SK-MEL-5 (cell line): Measurements from ENCODE around the gene LDLRAD3. TPM values are rescaled to one million over a fixed set of nuclear protein-coding genes. Genes with fewer than 3 reads are reported as not detected.

Source experiments
- DNase-seq: peaks from one replicate; pipeline ENCODE4 v3.0.0-alpha.2; 2016; ENCODE audit warnings: low read depth, low spot score
- in situ Hi-C: cut with HindIII; loops from 2 replicates; pipeline ENCODE4 v1.10.0; 2016; ENCODE audit warnings: low sequenced_read_pairs, high pct_unique_total_duplicates, low pct_unique_long_range_greater_than_20kb
- total RNA-seq: library from RNA; depleted of rRNA; stranded (reverse); fragments of >200 nt; shearing (Covaris generic); gene quantifications from 2 replicates; pipeline ENCODE4 v1.2.3, GENCODE V29; 2014

The LDLRAD3 gene
- total RNA-seq, 1 experiment from 2014 or later: 28.6 TPM

DNA sequence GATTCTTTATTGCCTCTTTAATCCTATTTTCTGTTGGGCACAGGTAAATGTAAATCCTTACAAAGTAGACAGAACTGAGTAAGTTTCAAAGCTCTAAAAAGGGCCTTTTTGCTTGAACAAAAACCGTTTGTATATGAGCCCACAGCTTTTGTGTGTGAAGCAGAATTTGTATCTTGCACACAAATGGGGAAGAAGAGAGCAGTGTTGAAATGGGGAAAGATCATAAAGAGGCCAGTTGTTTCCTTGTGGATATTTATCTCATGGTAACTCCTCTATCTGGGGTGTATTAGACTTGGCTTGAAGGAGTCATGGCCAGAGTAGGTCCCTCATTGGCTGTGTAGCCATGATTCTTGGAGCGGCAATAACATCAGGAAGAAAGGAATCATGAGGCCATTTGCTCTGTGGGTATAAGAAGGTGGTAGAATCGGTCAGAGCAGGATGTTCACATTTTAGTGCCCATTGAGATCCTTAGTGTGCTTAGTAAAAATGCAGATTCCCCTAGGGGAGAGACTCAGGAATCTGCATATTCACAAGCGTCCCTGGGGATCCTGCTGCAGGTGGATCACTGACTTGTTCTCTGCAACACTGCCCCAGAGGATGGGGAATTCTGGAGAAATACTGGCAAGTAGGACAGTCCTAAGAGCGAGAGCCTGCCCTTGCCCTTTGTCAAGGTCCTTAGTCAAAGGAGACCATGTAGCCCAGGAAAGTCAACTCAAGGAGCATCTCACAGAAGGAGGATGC, 126.5 kb downstream of the LDLRAD3 start:
- peak; percentile 20 for DNase-seq
- in situ Hi-C loops: no loop called here

DNA sequence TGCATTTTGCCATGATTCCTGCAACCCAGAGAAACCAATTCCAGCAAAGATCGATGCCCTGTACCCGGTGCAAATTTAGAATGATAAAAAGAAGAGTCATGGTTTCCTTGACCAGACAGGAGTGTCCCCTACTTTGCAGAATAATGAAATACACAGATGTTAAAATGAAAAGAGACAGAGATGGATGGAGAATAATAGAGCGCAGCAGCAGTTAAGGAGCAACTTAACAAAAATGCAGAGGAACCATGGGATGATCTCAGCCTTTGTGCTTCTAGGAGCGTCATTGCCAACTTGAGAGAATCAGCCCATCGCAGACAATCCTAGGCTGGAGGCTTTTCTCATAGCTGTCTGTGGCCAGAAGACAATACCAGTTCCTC, 127.1 kb downstream of the LDLRAD3 start:
- in situ Hi-C loops: no loop called here
- DNase-seq: no peak

DNA sequence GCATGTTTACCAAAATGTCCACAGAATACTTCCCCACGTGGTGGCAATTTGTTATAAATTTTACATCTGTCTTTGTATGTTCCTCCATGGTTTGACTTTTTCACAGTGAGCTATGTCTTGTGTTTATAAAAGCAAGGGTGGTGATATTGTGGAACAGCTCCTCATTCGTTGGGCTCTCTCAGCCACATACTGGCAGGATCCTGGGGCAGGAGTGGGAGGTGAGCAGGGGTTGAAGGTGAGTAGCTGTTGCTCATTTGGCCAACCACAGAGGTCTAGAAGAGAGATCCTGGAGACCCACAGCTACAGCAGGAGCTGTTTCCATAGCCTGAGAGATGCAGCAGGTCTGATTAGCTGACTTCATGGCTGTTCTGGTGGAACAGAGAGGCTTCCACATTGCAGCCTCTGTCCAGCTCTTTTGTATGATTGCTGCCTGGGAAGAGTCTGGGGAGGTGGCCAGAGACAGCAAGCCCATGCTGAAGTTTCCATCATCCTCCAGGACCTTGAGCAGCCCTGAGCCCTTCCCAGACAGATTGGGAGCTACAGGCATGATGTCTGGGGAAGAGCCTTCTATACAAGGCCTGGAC, 128.1 kb downstream of the LDLRAD3 start:
- DNase-seq: no peak
- in situ Hi-C loops: no loop called here

DNA sequence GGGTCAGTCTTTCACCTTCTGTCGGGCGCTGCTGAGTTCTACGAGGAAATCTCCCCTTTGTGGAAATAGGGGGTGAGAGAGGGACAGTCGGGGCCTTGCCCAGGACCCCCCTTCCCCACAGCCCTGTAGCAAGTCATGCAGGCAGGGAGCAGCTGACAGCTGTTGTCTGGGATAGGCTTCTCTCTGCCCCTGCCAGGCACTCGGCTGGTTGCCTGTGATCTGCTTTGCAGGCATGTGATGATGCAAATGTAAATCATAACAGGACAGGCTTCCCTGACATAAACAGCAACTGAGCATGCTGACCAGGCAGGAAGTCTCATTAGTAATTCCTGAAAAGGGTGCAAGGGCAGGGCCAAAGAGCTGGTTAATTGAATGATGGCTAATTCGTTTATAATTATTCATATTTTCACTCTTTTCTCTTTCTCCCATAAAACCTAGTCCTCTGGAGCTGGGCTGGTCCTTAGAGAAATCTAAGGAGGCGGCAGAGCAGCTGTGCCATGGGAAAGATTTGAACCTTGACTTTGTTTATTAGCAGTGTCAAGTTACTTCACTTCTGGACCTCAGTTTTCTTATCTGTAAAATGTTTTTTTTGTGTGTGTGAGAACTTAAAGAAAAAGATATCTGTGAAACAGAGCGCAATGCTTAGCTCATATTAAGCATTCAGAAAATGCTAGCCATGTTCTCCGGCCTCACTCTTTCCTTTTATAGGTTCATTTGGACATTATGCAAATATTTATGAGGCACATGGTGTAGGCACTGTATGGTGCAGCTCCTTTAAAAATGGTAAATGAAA, 129.7 kb downstream of the LDLRAD3 start:
- no peak for DNase-seq
- in situ Hi-C loops: no loop called here

GRCh38 chr11:36074941-36075431, 131.1 kb downstream of the LDLRAD3 start:
- in situ Hi-C loops: no loop called here
- no peak for DNase-seq

GRCh38 chr11:36077368-36077767, 133.5 kb downstream of the LDLRAD3 start:
- DNase-seq: no peak
- in situ Hi-C loops: no loop called here

DNA sequence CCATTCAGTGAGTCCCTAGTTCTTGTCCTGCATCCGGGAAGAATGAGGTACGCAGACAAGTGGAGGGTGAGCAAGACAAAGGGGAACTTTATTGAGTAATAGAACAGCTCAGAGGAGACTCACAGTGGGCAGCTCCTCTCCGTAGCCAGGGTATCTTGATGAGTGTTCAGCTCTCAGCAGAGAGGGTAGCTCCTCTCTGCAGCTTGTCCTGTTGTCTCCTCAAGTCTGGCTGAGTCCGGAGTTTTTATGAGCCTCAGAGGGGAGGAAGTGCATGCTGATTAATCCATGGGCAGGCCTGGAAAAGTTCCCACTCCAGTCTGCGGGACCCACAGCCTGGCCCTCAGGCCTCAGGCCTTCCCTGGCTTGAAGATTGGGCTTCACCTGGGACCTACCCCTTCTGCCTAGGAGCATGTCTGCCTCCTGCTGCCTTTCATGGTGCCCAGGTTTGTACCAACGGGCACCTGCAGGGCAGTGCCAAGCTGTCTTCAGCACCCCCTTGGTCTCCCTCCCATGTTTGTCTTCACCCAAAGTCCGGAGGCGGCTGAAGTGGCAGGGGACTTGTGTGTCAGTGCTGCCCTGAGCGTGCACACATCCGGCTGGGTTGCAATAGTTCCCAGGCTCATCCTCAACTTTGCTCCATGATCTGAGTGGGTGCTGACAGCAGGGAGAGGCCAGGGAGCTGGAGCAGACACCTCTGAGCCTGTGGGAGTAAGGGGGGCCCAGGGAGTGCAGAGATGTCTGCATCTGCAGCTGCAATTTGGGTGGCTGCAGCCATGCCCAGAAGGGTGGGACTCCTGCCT, 134.2 kb downstream of the LDLRAD3 start:
- no peak for DNase-seq
- in situ Hi-C loops: no loop called here

GRCh38 chr11:36078686-36079055, 134.8 kb downstream of the LDLRAD3 start:
- no peak for DNase-seq
- in situ Hi-C loops: no loop called here

- DNase-seq: no peak
- in situ Hi-C loops: no loop called here
Measured at GRCh38 chr11:36079878-36080675, 136.2 kb downstream of the LDLRAD3 start.

- in situ Hi-C loops: no loop called here
Measured at GRCh38 chr11:36081274-36081945, 137.5 kb downstream of the LDLRAD3 start.

GRCh38 chr11:36086366-36086765, 142.5 kb downstream of the LDLRAD3 start:
- in situ Hi-C loops: no loop called here
- no peak for DNase-seq

More at GRCh38 chr11:36081274-36081945, 137.5 kb downstream of the LDLRAD3 start:
- DNase-seq: no peak

DNA sequence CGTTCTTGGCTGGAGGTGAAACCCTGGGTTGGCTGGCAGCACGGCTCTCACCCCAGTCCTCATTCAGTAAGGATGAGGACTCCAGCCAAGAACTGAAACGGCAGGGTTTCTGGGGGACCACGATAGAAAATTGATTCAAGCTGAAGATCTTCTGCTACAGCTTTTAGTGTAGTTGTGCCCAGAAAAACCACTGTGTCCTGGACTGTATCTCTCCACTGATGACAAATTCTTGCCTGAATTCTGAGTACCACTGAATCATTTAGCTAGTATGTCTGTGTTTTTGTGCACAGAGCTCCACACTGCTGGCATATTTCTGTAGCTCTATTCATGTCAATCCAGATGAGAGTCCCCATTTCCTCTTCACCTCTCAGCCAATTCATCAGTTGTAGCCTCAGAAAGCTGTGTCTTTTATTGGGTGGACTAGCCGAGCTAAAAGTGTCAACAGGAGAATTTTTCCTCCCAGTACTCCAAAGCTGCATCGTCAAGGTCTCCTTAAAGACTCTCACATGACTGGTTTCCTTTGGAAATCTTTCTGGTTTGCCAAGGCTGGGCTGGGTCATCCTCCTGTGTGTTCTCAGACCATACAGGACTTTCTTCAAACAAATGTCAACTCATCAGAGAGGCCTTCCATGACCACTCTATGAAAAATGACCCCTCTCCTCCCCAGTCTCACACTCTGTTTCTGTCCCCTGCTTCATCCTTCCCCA, 144.6 kb downstream of the LDLRAD3 start:
- DNase-seq: no peak
- in situ Hi-C loops: no loop called here

DNA sequence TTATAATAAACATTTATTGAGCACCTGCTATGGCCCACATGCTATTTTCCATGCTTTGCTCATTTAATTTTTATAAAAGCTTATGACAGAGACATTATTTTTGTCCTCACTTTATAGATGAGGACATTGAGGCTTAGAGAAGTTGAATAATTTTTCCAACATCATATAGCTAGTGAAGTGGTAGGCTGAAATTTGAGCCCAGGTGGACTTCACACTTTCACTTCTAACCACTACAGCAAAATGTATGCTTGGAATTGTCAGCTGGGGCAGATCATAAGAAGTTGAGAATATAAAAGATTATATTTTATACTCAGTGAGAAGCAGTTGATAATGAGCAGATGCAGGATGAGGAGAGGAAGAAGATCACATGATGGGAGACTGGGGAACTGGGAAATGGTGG, 146.1 kb downstream of the LDLRAD3 start:
- in situ Hi-C loops: no loop called here

DNA sequence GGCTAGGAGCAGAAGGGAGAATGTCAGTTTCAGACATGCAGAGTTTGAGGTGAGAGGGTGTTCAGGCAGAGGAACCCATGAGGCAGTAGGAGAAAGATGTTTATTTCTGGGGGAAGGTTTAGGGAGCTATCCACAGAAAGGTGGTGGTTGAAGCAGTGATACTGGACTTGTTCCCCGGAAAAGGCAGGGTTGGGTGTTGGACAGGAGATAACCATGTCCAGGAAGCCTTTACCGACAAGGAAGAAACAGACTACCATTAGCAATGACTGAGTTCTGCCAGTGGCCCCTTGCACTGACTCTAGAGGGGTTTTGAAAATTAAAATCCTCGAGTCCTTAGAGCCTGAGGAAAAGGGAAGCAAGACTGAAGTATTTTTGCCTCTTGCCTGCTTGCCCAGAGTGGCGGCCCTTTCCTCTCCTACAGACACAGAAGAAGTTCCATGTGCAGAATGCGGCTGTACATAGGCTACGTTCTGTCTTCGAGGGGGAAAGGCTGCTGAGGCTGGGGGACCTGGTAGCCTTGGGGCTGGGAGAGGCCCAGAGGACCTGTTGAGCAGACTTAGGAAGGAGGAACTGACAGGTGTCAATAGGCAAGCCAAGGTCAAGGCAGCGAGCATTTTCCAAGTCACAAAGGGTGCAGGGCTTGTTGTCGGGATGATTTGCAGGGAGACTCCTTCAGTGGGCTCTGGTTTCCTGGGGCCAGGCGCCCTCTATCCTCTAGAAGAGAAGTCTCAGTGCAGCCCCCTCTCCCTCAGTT, 146.7 kb downstream of the LDLRAD3 start:
- DNase-seq: no peak
- in situ Hi-C loops: no loop called here

More for the DNA sequence above, 146.1 kb downstream of the LDLRAD3 start:
- DNase-seq: no peak

GRCh38 chr11:36091256-36091811, 147.5 kb downstream of the LDLRAD3 start:
- DNase-seq: no peak
- in situ Hi-C loops: no loop called here
